Smooth muscle cell (in vitro differentiated cells): ENCODE measurements around the gene ZC3H18. TPM values are rescaled to one million over a fixed set of nuclear protein-coding genes. Genes with fewer than 3 reads are reported as not detected.

Experiments
- DNase-seq: peaks from one replicate; lab custom pipeline; 2025; ENCODE audit not compliant: unreplicated experiment; lab: John Stamatoyannopoulos, UW
- H2AFZ ChIP-seq: fragments of 200-600 bp; sonication (generic); 2 replicates; pipeline ENCODE4 v1.6.0; 2016; ENCODE audit warnings: antibody characterized with exemption, low read depth, mild to moderate bottlenecking
- H3F3A ChIP-seq: fragments of 200-600 bp; sonication (generic); 2 replicates; pipeline ENCODE4 v1.6.0; 2017; ENCODE audit warnings: antibody characterized with exemption, low read depth
- H3K27ac ChIP-seq: fragments of 200-600 bp; sonication (generic); 2 replicates; pipeline ENCODE4 v1.5.1; 2016; ENCODE audit warnings: low read depth, mild to moderate bottlenecking
- H3K27me3 ChIP-seq: fragments of 200-600 bp; sonication (generic); 2 replicates; pipeline ENCODE4 v1.6.1; 2016; ENCODE audit warnings: low read depth, mild to moderate bottlenecking
- H3K36me3 ChIP-seq: fragments of 200-600 bp; sonication (generic); 2 replicates; pipeline ENCODE4 v1.5.1; 2016; ENCODE audit warnings: low read depth
- H3K4me1 ChIP-seq: fragments of 200-600 bp; sonication (generic); 2 replicates; pipeline ENCODE4 v1.5.1; 2016; ENCODE audit warnings: low read depth
- H3K4me2 ChIP-seq: fragments of 200-600 bp; sonication (generic); 2 replicates; pipeline ENCODE4 v1.6.0; 2016; ENCODE audit warnings: mild to moderate bottlenecking
- H3K4me3 ChIP-seq: fragments of 200-600 bp; sonication (generic); 2 replicates; pipeline ENCODE4 v1.5.1; 2016; ENCODE audit warnings: mild to moderate bottlenecking
- H3K79me2 ChIP-seq: fragments of 200-600 bp; sonication (generic); 2 replicates; pipeline ENCODE4 v1.6.0; 2016; ENCODE audit warnings: low read depth, mild to moderate bottlenecking
- H3K9ac ChIP-seq: fragments of 200-600 bp; sonication (generic); 2 replicates; pipeline ENCODE4 v1.6.0; 2016; ENCODE audit warnings: low read depth
- H3K9me3 ChIP-seq: fragments of 200-600 bp; sonication (generic); replicated peaks from 2 replicates; pipeline ENCODE4 v1.5.1; 2016; ENCODE audit warnings: low read depth
- H4K20me1 ChIP-seq: fragments of 200-600 bp; sonication (generic); 2 replicates; pipeline ENCODE4 v1.6.0; 2016; ENCODE audit warnings: low read depth
- WGBS: methylation state at CpG from one replicate; pipeline ENCODE4 v1.1.7; 2016; ENCODE audit warnings: low lambda C conversion rate; 5-methylcytosine and 5-hydroxymethylcytosine counted together
- polyA plus RNA-seq: library from polyadenylated mRNA; unstranded; fragments of >200 nt; fragmentation: Nextera tagmentation; extraction: Ambion mirVana; gene quantifications from 2 replicates; pipeline ENCODE4 v1.2.1, GENCODE V29; 2016
- total RNA-seq: library from RNA; depleted of rRNA; stranded (reverse); fragments of >200 nt; gene quantifications from 2 replicates; pipeline ENCODE4 v1.2.3, GENCODE V29; 2014
- TF ChIP-seq, protein P1 (sequence below): fragments of 200-600 bp; sonication (generic); IDR thresholded peaks from 2 replicates; pipeline ENCODE4 v1.5.1; 2017; ENCODE audit warnings: borderline replicate concordance, mild to moderate bottlenecking, antibody characterized with exemption; ENCODE audit not compliant: insufficient read depth, poor library complexity, severe bottlenecking

ZC3H18 gene
- total and polyA plus RNA-seq, 2 experiments from 2014 or later, result 14.6 to 30.4 TPM

DNA sequence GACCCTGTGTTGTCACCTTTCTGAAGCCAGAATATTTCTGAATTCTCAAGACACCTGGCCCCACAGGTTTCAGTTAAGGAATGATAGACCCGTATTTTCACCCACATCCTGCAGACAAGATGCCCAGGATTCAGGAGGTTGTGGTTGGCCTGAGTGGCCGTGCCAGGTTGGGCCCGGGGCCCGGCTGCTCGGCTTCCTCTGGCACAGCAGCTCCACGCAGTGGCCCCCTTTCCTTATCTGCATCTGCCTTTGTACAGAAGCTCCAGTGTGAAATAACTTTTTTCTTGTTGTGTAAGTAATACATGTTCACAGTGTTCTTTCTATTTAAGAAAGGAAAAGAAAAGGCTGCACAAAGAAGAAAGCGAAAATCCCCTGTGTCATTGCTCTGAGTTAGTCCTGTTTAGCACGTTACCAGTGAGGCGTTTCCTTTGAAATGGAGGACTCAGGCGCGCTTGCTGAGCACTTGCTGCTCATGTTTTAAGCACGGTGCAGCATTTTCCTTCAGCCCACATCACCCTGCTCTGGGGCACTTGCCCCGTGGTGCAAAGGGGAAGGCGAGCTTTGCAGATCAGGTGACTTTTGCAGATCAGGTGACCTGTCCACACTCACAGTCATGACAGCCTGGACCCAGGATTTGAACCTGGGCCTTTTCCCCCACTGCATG is 12.8 kb downstream of the ZC3H18 start:
- DNase-seq, result no peak
- Histone ChIP-seq H3K36me3 (no peaks in the 10 kb centered on the region), H3K27me3 (no peaks in the 10 kb centered on the region), H3K79me2 (peaks cover 44% of the 10 kb centered on the region), H3K9ac (no peak overlapping the region), H3K27ac (no peak overlapping the region), H3K4me3 (no peak overlapping the region), H3K9me3 (no peaks in the 10 kb centered on the region), H2AFZ (no peak overlapping the region), H3K4me2 (no peak overlapping the region), H4K20me1 (peaks cover 92% of the 10 kb centered on the region), H3K4me1 (no peaks in the 10 kb centered on the region), H3F3A (no peaks in the 10 kb centered on the region)
- WGBS, result 96% methylated on average over 14 of the region's 14 CpGs
- TF ChIP-seq, protein P1, sequence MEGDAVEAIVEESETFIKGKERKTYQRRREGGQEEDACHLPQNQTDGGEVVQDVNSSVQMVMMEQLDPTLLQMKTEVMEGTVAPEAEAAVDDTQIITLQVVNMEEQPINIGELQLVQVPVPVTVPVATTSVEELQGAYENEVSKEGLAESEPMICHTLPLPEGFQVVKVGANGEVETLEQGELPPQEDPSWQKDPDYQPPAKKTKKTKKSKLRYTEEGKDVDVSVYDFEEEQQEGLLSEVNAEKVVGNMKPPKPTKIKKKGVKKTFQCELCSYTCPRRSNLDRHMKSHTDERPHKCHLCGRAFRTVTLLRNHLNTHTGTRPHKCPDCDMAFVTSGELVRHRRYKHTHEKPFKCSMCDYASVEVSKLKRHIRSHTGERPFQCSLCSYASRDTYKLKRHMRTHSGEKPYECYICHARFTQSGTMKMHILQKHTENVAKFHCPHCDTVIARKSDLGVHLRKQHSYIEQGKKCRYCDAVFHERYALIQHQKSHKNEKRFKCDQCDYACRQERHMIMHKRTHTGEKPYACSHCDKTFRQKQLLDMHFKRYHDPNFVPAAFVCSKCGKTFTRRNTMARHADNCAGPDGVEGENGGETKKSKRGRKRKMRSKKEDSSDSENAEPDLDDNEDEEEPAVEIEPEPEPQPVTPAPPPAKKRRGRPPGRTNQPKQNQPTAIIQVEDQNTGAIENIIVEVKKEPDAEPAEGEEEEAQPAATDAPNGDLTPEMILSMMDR, result no peak

DNA sequence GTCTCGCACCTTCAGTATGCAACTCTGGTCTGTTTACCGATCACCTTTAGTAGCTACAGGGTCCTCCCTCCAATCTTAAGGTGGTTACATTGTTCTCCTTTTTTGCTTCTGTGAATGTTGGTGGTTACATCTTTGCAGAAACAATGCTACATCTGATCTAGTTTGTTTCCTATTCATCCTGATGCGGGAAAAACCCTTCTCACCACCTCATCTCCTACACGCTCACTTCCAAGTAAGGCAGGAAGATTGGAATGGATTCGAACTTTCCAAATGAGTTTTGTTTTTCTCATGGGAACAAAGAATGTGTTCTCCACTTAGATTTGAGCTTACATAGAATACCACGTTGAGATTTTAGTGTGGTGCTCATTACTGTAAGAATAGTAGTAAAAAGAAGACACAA is 14.5 kb downstream of the ZC3H18 start:
- Histone ChIP-seq H3K4me3 (no peak overlapping the region), H3K4me1 (no peaks in the 10 kb centered on the region), H3K9ac (no peak overlapping the region), H3K27me3 (no peaks in the 10 kb centered on the region), H3K9me3 (no peaks in the 10 kb centered on the region), H2AFZ (no peak overlapping the region), H3K79me2 (peaks cover 35% of the 10 kb centered on the region), H3K36me3 (peaks cover 5% of the 10 kb centered on the region), H4K20me1 (peaks cover 92% of the 10 kb centered on the region), H3F3A (no peaks in the 10 kb centered on the region), H3K4me2 (no peak overlapping the region), H3K27ac (no peak overlapping the region)
- TF ChIP-seq, protein P1, result no peak
- 95% methylated on average over 6 of the region's 6 CpGs for WGBS
- no peak for DNase-seq

DNA sequence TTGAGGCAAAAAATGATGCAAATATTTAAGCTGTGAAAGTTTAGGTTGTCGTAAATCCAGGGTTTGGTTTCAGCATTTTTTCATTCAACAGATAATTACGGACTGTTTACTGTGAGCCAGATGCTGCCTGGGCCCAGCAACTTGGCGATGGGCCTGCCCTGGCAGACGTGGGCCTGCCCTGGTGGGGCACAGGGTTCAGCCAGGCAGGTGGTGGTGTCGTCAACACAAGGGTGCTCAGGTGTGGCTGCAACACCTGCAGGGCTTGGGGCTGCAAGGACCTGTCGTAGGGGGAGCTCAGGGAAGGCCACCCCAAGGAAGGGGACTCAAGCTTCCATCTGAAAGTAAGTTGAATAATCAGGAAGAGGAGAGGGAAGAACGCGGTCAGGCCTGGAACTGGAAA is 15.1 kb downstream of the ZC3H18 start:
- Histone ChIP-seq H3K4me2 (no peak overlapping the region), H3K4me1 (no peaks in the 10 kb centered on the region), H3K79me2 (peaks cover 35% of the 10 kb centered on the region), H4K20me1 (peaks cover 92% of the 10 kb centered on the region), H3K4me3 (no peak overlapping the region), H3K9ac (no peak overlapping the region), H3K27ac (no peak overlapping the region), H3K36me3 (peaks cover 9% of the 10 kb centered on the region), H3K9me3 (no peaks in the 10 kb centered on the region), H3F3A (no peaks in the 10 kb centered on the region), H3K27me3 (no peaks in the 10 kb centered on the region), H2AFZ (no peak overlapping the region)
- TF ChIP-seq, protein P1, result no peak
- 90% methylated on average over 8 of the region's 8 CpGs for WGBS
- DNase-seq, result no peak

DNA sequence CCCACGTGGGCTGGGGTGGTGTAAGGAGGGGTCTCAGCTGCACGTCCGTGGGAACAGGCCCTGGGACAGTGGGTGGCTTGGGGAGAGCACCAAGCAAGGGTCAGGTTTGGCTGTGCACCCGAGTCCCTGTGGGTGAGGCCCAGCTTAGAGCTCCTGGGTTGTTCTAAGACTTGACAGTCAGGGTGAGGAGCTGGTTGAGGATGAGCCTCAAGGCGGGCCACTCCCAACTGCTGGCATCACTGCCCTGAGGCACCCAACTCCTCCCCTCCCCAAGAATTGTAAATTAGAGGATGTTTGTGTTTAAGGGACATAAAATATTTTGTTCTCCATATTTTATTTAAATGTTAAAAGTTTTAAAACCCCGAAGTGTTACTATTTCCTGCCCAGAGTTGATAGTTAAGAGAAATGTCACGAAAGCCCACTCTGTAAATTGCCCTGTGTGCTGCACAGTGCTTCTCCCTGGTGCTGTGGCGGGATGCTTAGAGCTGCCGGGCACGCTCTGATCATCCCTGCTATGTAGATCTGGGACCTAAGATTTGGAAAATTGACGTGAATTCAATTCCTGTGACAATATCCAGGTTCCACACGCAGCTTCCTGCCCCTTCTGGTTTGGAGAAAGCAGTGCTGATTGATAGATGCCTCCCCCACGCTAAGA is 15.9 kb downstream of the ZC3H18 start:
- no peaks in the 10 kb centered on the region for H3F3A ChIP-seq
- no peak for DNase-seq
- no peaks in the 10 kb centered on the region for H3K27me3 ChIP-seq
- H3K27ac ChIP-seq, result no peak overlapping the region
- no peak overlapping the region for H3K4me2 ChIP-seq
- H3K9me3 ChIP-seq, result no peaks in the 10 kb centered on the region
- no peak overlapping the region for H3K4me3 ChIP-seq
- H4K20me1 ChIP-seq, result peaks cover 84% of the 10 kb centered on the region
- peaks cover 35% of the 10 kb centered on the region for H3K79me2 ChIP-seq
- TF ChIP-seq, protein P1, result no peak
- no peak overlapping the region for H2AFZ ChIP-seq
- peaks cover 9% of the 10 kb centered on the region for H3K36me3 ChIP-seq
- WGBS, result 96% methylated on average over 13 of the region's 13 CpGs
- H3K9ac ChIP-seq, result no peak overlapping the region
- H3K4me1 ChIP-seq, result no peaks in the 10 kb centered on the region
